ENCODE results near the gene TCEAL8.
"Not testable (repeated sequence)": the region's sequence is repeated elsewhere in the genome, so short reads cannot be mapped to it uniquely, and the experiment has no call there.

TCEAL8 gene, protein sequence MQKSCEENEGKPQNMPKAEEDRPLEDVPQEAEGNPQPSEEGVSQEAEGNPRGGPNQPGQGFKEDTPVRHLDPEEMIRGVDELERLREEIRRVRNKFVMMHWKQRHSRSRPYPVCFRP

DNA sequence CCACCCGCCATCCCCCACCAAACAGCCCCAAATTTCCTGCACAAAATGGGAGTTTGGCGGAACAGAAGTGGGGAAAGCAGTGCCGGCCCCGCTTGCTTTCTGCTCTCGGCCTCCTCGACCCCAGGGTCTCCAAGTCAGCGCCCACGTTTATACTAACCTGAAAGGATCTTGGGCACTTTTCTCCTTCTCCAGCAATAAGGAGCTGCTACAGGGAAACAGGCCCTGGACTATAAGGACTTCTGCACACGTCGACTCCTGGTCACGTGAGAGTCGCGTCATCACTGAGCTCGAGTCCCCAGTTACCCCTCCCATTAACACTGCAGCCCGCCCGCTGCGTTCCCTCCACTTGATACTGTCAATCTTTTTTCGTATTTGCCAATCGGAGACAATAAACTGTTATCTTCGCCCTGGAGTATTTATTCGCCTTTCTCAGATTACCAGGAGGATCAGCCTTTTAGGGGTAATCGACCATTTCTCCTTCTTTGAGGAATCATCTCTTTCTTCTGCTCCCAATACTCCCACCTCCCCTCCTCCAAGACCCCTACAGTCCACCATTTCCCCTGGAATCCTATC is at the start of gene TCEAL8:
Gene TCEAL8 (minus strand): TSS at position 235 of the 573 bp plus-strand sequence. CDS start 1,176 bp downstream, outside the sequence.
- DNase-seq, result peak; percentile 65

DNA sequence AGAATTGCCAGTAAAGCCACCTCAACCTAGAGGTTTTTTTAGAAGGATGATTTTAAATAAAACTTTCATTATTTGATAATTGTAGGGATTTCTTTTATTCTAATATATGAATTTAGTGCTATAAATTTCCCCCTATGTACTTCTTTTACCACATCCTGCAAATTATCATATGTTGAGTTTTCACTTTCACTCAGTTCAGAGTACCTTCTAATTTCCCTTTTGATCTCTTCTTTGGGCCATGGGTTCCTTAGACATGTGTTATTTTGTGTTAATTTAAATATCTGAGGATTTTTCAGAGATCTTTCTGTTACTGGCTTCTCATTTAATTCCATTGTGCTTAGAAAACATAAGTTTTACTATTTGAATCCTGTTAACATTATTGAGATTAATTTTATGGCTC is 49.8 kb upstream of the TCEAL8 start:
- no peak for DNase-seq

DNA sequence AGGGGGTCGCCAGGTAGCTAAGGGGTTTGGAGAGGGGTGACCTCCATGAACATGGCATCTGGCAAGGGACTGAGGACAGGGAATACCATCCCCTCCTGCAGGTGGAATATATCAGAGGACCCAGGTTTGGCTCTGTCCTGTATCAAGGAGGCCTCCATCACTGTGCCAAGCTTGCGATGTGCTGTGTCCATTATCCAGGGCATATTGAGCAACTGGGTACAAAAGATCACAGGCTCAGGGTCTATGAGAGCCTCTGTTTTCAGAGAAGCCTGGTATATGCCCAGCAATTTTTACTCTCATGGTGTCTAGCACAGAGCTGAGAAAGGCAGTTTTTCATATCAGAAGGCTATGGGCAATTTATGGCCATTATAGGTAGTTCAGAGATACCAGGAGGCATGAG is 38.2 kb upstream of the TCEAL8 start:
- no peak for DNase-seq

DNA sequence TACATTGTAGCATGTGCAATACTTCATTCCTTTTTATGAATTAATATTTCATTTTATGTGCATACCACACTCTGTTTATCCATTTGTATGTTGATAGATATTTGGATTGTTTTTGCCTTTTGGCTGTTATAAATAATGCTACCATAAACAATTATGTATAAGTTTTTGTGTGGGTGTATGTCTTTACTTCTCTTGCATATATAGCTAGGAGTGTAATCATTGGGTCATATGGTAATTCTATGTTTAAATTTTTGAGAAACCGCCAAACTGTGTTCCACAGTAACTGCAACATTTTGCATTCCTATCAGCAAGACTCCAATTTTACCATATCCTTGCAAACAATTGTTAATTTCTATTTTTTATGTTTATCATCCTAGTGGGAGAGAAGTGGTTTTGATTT is 24.7 kb upstream of the TCEAL8 start:
- no peak for DNase-seq

DNA sequence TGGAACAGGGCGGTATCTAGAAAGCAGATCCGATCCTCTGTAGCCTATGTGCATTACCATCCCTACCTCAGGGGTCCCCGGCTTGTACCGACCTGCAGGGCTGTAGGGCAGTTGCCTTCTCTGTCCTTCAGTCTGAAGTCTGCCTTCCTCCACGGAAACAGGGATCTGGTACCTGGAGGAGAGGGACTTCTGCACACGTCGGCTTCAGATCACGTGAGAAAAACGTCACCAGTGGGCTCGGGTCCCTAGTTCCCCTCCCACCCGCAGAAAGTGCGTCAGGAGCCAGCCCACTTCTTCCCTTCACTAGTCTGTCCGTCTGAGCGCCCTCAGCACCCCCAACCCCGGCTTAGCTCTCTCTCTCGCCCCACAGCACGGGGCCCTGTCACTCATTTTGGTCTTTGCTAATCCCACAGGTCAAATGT is 21.6 kb upstream of the TCEAL8 start, which contains the start of gene TCEAL5:
Gene TCEAL5 (minus strand): TSS at position 170 of the 422 bp plus-strand sequence. CDS start 2,187 bp downstream, outside the sequence.
- DNase-seq, result no peak

DNA sequence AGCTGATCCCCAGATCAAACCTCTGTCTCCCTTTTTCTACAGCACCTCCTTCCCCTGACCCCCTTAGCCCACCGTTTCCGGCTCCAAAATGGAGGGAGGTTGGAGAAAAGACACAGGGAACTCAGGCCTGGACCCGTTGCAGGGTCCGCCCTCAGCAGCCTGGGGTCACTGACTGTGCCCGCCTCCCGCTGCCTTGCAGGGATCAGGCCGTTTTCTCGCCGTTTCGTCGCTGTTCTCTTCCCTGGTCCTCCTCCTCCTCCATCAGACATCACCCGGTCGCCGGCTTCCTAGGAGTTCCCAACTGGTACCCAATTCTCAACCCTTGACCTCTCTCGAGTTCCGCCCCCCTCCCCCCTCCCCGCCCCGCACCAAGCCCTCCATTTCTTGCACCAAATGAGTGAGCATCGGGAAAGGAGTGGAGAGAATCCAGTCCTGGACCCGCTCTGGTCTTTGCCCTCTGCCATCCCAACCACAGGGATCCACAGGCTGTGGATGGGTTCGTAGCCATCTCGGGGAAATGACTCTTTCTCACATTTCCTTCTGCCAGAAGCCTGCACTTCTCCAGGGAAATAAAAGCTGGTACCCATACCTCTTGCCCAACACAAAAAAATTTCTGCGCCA is 21.1 kb upstream of the TCEAL8 start:
- no peak for DNase-seq

DNA sequence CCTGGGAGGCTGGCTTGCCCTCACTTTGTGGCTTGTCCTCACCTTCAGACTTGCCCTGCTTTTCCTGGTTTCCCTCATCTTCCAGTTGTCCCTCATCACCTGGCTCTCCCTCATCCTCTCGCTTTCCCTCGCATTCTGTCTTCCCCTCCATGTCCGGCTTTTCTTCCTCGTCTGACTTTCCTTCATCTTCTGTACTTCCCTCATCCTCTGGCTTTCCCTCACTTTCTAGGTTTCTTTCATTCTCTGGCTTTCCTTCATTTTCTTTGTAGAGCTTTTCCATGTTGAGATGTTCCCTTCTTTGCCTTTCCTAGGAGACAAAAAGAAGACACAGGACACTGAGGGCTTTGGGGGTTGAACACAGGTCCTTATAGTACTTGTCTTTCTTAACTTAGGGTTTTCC is 19.3 kb upstream of the TCEAL8 start:
- no peak for DNase-seq

DNA sequence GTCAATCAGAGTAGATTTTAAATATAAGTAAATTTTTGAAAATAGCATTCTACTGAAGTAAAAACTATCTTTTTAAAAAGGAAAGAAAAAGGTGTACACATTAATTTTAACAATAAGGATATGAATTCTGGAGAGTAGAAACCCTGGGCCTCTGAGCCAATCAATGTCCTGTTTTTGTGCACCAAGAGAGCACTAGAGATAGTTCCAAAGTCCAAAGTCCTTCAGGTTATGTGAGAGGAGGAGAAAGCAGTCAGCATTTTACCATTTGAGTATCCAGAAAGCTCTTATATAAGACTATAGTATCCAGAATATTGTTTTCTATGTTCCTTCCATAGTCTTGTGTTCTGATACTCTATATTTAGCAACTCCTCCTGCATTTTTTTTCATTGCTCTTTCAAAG is 3.3 kb upstream of the TCEAL8 start:
- no peak for DNase-seq

DNA sequence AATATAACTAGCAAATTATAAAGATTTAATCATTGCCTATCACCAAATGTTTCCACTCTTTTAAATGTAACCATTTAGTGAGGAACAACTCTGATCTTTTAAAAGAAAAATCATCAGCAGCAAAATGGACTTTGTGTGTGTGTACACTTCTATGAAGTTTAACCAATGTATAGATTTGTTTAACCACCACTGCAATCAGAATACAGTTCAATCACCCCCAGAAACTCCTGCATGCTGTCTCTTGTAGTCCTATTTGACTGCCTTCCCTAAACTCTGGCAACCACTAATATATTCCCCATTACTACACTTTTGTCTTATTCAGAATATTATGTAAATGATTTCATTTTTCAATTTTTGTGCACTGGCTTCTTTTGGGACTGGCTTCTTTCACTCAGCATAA is 1.7 kb upstream of the TCEAL8 start:
- no peak for DNase-seq

DNA sequence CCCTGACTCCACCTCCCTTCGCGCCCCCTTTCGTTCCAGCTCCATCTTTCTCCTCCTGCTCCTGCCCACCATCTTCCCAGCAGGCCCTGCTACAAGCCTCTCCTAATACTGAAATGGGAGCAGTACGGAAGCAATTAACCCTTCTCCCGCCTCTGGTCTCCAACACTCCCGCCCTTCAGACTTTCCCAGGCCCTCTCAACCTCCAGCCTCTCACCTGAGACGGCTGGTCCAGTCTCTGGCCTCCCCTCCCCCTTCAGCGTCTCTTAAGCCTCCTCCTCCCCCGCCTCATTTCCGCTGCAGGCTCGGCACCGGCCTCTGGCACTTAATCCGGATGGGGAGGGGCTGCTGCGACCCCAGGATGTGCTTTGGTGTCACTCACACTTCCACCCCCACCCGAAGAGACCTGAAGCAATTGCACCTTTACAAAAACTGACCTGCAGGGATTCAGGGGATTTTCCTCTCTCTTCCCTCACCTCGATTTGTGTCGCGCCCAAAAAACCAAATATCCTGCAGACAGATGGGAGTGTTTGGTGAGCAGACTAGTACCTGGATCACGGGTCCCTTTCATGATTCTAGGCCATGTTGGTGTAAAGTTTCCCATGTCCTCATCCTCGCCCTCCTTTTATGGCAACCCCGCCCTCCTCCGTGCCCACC is 657 bp downstream of the TCEAL8 start:
- peak; percentile 16 for DNase-seq

DNA sequence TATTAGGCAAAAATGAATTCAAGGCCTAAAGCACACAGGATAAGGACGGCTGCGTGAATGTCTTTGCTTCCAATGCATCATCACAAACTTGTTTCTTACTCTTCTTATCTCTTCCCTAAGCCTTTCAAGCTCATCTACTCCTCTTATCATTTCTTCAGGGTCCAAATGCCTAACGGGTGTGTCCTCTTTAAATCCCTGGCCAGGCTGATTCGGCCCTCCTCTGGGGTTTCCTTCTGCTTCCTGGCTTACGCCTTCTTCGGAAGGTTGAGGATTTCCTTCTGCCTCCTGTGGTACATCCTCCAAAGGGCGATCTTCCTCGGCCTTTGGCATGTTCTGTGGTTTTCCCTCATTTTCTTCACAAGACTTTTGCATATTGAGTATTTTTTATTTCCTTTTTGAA is 1.3 kb downstream of the TCEAL8 start:
- DNase-seq, result no peak

DNA sequence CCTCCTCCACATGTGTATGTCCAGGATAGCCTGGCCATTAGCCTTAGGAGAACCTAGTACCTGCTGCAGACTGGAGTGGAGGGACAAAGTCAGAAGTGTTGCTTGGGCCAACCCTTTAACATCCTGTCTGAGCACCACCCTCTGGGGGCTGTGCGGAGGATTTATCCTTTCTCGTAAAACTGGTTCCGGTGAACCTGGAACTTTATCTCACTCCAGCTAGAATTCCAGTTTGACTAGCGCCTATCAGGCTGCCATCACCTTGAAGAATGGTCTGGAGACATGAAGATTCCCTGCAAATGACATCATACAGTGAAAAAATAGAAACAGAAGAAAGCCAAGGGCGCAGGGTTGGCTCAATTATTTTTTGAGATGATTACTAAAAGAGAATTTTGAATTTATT is 4.0 kb downstream of the TCEAL8 start:
- DNase-seq, result no peak

DNA sequence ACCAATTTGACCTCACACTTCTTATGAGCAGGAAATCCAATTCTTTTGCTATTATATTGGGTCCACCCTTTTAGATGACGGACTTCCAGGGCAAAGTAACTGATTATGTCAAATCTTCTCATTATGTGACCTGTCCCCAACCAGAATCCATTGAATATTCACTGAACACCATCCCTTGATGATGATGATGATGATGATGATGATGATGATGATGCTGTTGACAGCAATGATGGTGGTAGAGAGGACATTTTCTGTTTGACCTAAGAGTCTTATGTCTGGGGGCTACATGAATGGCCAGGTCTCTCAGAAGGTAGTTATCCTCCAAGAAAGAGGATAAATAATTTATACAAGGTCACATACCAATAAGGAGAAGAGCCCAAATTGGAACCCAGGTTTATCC is 5.2 kb downstream of the TCEAL8 start:
- DNase-seq, result no peak

DNA sequence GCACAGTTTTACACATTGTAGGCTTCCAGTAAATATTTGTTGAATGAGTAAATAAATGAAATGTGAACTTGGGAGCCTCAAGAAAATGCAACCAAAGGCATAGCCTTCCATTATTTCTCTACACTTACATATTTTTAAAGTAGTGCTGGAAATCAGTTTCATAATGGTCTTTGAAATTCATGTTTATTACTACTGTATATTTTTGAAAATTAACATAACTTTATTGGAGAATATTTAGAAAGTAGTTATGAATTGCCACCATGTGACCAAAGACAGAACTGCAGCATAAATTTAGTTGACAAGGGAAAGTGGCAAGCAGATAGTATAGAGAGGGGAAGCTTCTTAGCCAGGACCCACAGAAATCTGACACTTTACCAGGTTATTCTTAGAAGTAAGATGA is 6.4 kb downstream of the TCEAL8 start:
- no peak for DNase-seq

DNA sequence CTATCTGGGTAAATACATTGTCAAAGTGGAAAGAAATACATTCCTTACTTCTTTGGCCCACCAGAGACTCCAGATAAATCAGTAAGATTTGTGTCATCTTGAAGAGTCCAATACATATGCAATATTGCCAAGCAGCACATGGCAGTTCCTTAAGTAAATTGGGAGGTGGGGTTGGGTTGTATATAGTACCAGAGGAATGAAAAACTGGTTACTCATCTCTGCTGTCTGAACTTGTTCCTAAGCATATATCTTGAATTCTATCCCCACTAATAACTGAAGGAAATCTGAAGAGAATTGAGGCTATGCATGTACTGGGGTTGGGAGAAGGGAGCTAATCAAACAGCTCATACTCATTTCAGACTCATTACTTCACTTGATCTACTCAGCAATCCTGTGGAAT is 14.8 kb downstream of the TCEAL8 start:
- DNase-seq, result no peak

DNA sequence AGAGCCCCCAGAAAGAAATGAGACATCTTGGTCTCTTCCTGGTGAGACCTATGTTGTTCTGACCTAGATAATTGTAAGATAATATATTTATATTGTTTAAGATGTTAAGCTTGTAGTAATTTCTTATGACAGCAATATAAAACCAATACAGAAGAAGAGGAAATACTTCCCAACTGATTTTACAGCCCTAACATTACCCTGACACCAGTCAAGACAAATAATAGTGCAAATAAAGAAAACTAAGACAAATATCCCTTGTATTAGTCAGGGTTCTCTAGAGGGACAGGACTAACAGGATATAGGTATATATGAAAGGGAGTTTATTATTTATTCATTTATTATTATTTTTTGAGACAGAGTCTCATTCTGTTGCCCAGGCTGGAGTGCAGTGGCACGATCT is 18.7 kb downstream of the TCEAL8 start:
- no peak for DNase-seq

DNA sequence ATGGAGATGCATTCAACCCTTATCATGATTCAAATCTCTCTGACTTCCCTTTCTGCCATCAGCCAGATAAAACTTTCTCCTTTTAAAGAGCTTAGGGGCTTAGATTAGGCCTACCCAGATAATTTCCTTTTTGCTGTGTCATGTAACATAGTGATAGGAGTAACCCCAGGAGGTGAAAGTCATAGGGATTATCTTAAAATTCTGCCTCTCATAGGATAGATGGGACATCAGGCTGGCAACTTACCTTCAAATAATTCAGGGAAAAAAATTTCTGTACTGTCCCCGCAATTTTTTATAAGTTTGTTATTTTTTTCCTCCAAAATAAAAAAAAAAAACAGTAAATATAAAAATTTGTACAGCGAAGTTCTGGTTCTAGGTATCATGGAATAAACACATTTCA is 19.3 kb downstream of the TCEAL8 start:
- not testable (repeated sequence) for DNase-seq

DNA sequence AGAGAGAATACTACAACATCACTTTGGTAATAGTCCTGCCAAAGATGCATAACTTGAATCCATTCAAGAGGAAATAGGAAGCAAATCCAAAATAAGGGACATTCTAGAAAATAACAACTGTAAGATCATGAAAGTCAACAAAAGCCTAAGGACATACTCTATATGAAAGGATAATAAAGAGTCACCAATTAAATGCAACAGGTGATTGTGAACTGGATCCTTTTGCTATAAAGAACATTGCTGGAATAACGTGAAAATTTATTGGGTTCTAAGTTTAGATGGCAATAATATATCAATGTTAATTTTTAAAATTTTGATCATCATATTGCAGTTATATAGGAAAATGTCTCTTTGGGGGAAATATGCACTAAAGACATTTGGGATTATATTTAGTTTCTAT is 20.1 kb downstream of the TCEAL8 start:
- DNase-seq, result no peak

DNA sequence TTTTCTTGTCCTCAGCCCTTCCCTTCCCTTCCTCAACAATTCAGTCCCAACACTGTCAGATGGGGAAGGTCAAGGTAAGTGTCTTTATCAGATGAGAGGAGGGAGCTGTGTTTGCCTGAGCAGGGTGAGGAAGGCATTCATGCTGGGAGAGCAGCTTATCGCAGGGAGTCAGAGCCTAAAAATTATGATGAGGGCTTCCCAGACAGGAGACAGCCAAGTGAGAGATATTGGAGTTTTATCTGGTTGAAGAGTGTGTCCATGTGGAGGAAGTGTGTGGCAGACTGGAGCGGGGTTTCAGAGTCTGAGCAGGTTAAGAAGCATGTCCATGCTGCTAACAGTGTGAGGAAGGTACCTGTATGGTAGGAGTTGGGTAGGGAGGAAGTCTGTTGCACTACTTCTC is 21.7 kb downstream of the TCEAL8 start:
- DNase-seq, result no peak

DNA sequence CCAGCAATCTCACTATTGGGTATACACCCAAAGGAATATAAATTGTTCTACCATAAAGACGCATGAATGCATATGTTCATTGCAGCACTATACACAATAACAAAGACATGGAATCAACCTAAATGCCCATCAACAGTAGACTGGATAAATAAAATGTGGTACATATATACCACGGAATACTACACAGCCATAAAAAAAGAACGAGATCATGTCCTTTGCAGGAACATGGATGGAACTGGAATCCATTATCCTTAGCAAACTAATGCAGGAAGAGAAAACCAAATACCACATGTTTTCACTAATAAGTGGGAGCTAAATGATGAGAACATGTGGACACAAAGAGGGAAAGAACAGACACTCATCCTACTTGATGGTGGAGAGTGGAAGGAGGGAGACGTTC is 29.0 kb downstream of the TCEAL8 start:
- DNase-seq, result not testable (repeated sequence)

DNA sequence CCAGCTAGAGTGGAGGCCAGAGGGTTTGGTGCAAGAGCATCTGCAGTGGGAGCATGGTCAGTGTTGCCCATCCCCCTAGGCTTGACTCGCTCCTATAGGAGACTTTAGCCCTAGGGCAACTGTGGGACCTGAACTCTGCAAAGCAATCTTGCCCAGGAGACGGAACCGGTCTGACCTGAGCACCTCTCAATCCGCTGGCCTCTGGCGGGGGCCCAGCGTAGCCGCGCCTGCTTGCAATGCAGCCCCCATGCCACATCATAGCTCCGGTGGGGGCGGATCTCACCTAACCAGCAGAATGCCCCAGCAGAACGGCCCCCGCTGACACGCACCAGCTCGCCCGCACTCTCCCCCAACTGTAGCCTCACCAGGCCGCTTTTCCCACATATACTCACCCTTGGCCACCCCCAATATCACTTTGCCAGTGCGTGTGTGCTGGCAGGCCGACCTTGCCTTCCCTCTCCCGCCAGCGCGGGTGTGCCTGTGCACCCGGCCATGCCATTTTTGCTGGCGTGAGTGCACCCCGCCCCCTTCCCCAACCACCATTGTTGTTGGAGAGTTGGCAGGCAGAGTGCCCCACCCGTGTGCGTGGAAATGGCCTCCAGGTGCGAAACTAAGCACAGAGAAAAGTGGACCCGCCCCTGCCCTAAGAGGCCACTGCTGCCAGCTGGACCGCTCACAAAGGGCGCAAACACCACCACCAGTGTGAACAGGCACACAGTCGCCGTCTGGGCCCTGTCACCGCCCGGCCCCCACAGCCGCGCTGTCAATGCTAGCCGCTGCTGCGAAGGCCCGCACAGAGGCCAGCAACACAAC is 34.2 kb downstream of the TCEAL8 start:
- DNase-seq, result no peak

DNA sequence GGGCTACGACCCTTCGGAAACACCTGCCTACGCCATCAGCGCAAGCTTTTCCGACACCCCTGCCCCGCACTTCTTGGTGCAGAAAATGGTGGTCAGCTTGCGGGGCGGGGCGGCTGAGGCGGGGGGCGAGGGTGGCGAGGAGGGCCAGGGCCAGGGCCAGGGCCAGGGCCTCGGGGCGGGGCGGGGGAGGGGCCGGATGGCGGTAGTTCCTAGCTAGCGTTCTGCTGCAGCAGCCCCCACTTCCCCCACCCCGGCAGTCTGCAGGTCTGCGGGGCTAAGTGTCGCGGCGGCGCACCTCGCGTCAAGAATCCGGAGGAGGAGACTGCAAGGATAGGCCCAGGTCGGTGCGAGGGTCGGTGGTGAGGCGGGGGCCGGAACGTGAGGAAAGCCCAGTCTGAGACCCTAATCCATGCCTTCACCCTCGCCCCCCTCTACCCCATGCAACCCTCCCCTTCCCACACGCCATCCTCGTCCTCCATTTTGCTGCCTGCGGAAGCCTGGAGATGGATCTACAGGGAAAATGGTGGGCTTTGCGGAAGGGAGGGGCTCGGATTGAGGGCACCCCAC is 39.4 kb downstream of the TCEAL8 start:
- peak; percentile 28 for DNase-seq

DNA sequence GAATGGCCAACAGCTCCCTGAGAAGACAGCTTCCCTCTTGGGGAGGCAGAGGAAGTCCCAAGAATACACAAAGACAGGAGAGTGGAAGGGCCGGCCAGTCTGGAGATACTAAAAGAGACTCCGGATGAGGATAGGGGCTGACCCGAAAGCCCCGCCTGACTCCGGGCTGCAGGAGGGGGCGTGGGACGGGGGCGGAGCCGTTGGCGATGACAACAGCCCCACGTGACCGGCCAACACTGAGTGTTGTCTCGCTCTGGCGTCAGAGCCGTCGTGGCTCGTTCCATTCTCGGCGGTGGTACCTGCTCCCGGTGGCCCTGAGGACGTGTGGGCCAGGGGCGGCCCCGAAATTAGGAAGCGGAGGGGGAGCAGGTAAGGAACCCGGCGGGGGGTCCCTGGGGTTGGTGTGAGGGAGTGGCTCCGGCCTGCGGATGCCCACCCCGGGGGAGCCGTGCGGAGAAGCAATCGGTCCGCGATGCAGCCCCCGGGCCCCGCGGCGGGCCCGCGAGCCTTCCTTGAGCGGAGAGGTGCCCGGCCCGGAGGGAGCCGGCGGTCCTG is 40.0 kb downstream of the TCEAL8 start, which contains the start of gene BEX4:
Gene BEX4 (plus strand): TSS at position 239 of the 555 bp plus-strand sequence. CDS start 1,046 bp downstream, outside the sequence.
- peak; percentile 79 for DNase-seq
